Vagina (tissue), 2 donors: ENCODE measurements around the gene RNF4.

ENCODE experiments used
- POLR2A ChIP-seq, 2 donors: fragments of 450-650 bp; IDR thresholded peaks; one replicate each; pipeline ENCODE4 v1.6.1; 2017; ENCODE audit warnings: antibody characterized with exemption in 2 of 2, mild to moderate bottlenecking in 2 of 2, moderate library complexity in 2 of 2
- TF ChIP-seq, protein P1 (sequence below), 3 experiments: fragments of 450-650 bp in 2 of 3; fragments of 200-600 bp in 1 of 3; sonication (generic) in 1 of 3; IDR thresholded peaks; one replicate each; pipeline ENCODE4 v1.5.1; 2017 to 2019; ENCODE audit warnings: antibody characterized with exemption in 3 of 3, mild to moderate bottlenecking in 2 of 3, moderate library complexity in 2 of 3

DNA sequence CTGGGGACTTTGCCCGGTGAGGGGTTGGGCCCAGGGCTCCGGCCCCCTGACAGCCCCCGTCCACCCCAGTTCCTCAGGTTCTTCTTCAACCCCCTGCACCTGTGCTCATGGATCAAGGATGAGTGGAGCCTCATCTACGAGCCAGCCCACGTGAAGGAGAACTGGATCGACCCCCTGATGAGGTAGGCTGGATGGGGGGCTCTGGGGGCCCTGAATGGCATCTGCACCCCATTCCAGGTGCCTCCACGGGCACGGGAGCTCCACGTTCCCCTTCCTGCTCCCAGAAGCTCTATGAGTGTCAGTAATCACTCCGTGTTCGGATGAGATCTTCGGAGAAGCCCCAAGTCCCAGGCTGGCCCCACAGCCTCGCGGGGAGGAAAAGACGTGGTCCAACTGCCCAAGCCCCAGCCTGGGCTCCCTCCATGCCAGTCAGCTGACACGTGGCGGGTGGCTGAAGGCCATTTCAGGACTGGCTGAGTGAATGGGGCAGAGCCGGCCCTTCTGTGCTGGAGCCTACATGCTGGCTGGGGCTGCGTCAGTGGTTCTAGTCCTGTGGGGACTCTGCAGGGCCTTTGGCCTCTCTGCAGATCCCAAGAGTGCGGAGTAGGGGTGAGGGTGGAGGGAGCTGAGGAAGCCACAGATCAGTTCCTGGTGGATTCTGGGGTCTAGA, 25.7 kb upstream of the RNF4 start:
- TF ChIP-seq, protein P1, sequence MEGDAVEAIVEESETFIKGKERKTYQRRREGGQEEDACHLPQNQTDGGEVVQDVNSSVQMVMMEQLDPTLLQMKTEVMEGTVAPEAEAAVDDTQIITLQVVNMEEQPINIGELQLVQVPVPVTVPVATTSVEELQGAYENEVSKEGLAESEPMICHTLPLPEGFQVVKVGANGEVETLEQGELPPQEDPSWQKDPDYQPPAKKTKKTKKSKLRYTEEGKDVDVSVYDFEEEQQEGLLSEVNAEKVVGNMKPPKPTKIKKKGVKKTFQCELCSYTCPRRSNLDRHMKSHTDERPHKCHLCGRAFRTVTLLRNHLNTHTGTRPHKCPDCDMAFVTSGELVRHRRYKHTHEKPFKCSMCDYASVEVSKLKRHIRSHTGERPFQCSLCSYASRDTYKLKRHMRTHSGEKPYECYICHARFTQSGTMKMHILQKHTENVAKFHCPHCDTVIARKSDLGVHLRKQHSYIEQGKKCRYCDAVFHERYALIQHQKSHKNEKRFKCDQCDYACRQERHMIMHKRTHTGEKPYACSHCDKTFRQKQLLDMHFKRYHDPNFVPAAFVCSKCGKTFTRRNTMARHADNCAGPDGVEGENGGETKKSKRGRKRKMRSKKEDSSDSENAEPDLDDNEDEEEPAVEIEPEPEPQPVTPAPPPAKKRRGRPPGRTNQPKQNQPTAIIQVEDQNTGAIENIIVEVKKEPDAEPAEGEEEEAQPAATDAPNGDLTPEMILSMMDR (IDR thresholded peaks at IDR 0.05): no peak
- TF ChIP-seq POLR2A (IDR thresholded peaks at IDR 0.05): no peak
